GM23248 (cell line): ENCODE results near the gene UVRAG. TPM values are rescaled to one million over a fixed set of nuclear protein-coding genes. Genes with fewer than 3 reads are reported as not detected.

Experiments used
- DNase-seq: peaks from one replicate; pipeline ENCODE4 v3.0.0-alpha.2; 2015
- H2AFZ ChIP-seq: fragments of 200-600 bp; sonication (generic); 2 replicates; pipeline ENCODE4 v1.6.1; 2016; ENCODE audit warnings: antibody characterized with exemption
- H3F3A ChIP-seq: fragments of 200-600 bp; sonication (generic); 2 replicates; pipeline ENCODE4 v1.6.1; 2016; ENCODE audit warnings: mild to moderate bottlenecking, antibody characterized with exemption, mixed run types; ENCODE audit not compliant: insufficient read depth
- H3K27ac ChIP-seq: fragments of 200-600 bp; sonication (generic); 2 replicates; pipeline ENCODE4 v1.5.1; 2016; ENCODE audit warnings: mild to moderate bottlenecking
- H3K27me3 ChIP-seq: fragments of 200-600 bp; sonication (generic); replicated peaks from 2 replicates; pipeline ENCODE4 v1.6.1; 2016; ENCODE audit warnings: mild to moderate bottlenecking; ENCODE audit not compliant: insufficient read depth
- H3K36me3 ChIP-seq: fragments of 200-600 bp; sonication (generic); 2 replicates; pipeline ENCODE4 v1.6.1; 2016; ENCODE audit warnings: low read depth, mild to moderate bottlenecking
- H3K4me1 ChIP-seq: fragments of 200-600 bp; sonication (generic); 2 replicates; pipeline ENCODE4 v1.6.1; 2016; ENCODE audit warnings: mild to moderate bottlenecking; ENCODE audit not compliant: insufficient read depth
- H3K4me2 ChIP-seq: fragments of 200-600 bp; sonication (generic); one replicate; pipeline ENCODE4 v1.6.1; 2016; ENCODE audit warnings: mild to moderate bottlenecking; ENCODE audit not compliant: unreplicated experiment
- H3K4me3 ChIP-seq: fragments of 200-600 bp; sonication (generic); 2 replicates; pipeline ENCODE4 v1.5.1; 2016; ENCODE audit warnings: mild to moderate bottlenecking
- H3K79me2 ChIP-seq: fragments of 200-600 bp; sonication (generic); 2 replicates; pipeline ENCODE4 v1.6.1; 2016; ENCODE audit warnings: mild to moderate bottlenecking; ENCODE audit not compliant: insufficient read depth
- H3K9ac ChIP-seq: fragments of 200-600 bp; sonication (generic); 2 replicates; pipeline ENCODE4 v1.6.1; 2016; ENCODE audit warnings: mild to moderate bottlenecking
- H3K9me2 ChIP-seq: fragments of 200-600 bp; sonication (generic); 2 replicates; pipeline ENCODE4 v1.6.1; 2016; ENCODE audit warnings: mixed run types, mild to moderate bottlenecking, moderate library complexity; ENCODE audit not compliant: insufficient read depth
- H3K9me3 ChIP-seq: fragments of 200-600 bp; sonication (generic); one replicate; pipeline ENCODE4 v1.6.1; 2017; ENCODE audit warnings: low read depth
- H4K20me1 ChIP-seq: fragments of 200-600 bp; sonication (generic); 2 replicates; pipeline ENCODE4 v1.6.0; 2016; ENCODE audit not compliant: insufficient read depth
- EZH2 ChIP-seq: fragments of 200-600 bp; sonication (generic); IDR thresholded peaks from 2 replicates; pipeline ENCODE4 v1.6.1; 2018; ENCODE audit warnings: antibody characterized with exemption, mild to moderate bottlenecking; ENCODE audit not compliant: insufficient read depth, poor library complexity, severe bottlenecking
- EZH2phosphoT487 ChIP-seq: fragments of 200-600 bp; sonication (generic); IDR thresholded peaks from 2 replicates; pipeline ENCODE4 v1.6.1; 2018; ENCODE audit warnings: antibody characterized with exemption, moderate library complexity, mild to moderate bottlenecking, low read depth; ENCODE audit not compliant: insufficient read depth
- WGBS, 2 experiments: methylation state at CpG; one replicate each; pipeline ENCODE4 v1.1.6; 2015 to 2017; ENCODE audit warnings: low lambda C conversion rate in 2 of 2, low coverage in 1 of 2; ENCODE audit errors: missing lambda C conversion rate in 2 of 2; 5-methylcytosine and 5-hydroxymethylcytosine counted together
- in situ Hi-C: fragments of 300-500 bp; cut with MboI; formaldehyde crosslinking; loops from 2 replicates; pipeline ENCODE4 v1.15.0; 2020
- polyA plus RNA-seq: library from polyadenylated mRNA; unstranded; fragments of >200 nt; fragmentation: Nextera tagmentation; extraction: Ambion mirVana; gene quantifications from 2 replicates; pipeline ENCODE4 v1.2.1, GENCODE V29; 2016
- total RNA-seq: library from RNA; depleted of rRNA; stranded (reverse); fragments of >200 nt; shearing (Covaris generic); gene quantifications from 2 replicates; pipeline ENCODE4 v1.2.3, GENCODE V29; 2014

Gene UVRAG
- total and polyA plus RNA-seq, 2 experiments from 2014 or later, result 9.9 to 11.0 TPM

DNA sequence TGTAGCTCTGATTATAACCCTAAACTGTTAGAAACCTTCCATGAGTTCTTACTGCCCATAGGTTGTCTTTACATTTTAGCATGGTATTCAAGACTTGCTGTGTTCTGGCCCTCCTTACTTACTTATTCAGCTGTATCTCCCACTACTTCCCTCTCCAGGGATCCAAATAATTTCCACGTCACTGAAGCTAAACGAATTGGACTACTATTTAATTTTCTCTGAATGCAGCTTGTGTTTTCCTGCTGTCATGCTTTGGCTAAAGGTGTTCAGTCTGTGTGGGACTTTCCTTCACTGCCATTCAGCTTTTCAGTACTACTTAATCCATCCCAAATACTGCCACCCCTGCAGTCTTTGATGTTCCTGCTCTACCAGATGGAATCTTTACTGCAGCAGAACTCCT is 88.3 kb downstream of the UVRAG start:
- Histone ChIP-seq H3F3A (no peaks in the 10 kb centered on the region), H2AFZ (no peak overlapping the region), H4K20me1 (no peaks in the 10 kb centered on the region; the same call in 1 of the 2 replicates), H3K9ac (no peak overlapping the region), H3K4me1 (no peaks in the 10 kb centered on the region), H3K27ac (no peak overlapping the region), H3K4me3 (no peak overlapping the region), H3K36me3 (no peaks in the 10 kb centered on the region), H3K9me3 (no peaks in the 10 kb centered on the region), H3K9me2 (no peaks in the 10 kb centered on the region), H3K4me2 (no peak overlapping the region), H3K27me3 (no peaks in the 10 kb centered on the region), H3K79me2 (peaks cover 29% of the 10 kb centered on the region; the same call in 1 of the 2 replicates)
- no peak for DNase-seq
- no peak for TF ChIP-seq EZH2
- WGBS, 2 experiments, result 51 to 59% methylated on average over 2 of the region's 2 CpGs
- in situ Hi-C loops, result loop anchor here (10.0 kb wide), 1 partner anchor 242 kb away; no protein-coding TSS in a partner anchor

- H3K27ac ChIP-seq, result no peak overlapping the region
- no peak overlapping the region for H2AFZ ChIP-seq
- H3F3A ChIP-seq, result no peaks in the 10 kb centered on the region
- no peaks in the 10 kb centered on the region for H3K36me3 ChIP-seq
- no peaks in the 10 kb centered on the region for H3K4me1 ChIP-seq
- H4K20me1 ChIP-seq, result no peaks in the 10 kb centered on the region; the same call in none of the 2 replicates
- no peak overlapping the region for H3K4me3 ChIP-seq
- H3K9ac ChIP-seq, result no peak overlapping the region
- H3K9me2 ChIP-seq, result no peaks in the 10 kb centered on the region
- TF ChIP-seq EZH2 (no peak), EZH2phosphoT487 (no peak)
- no peak for DNase-seq
- no peaks in the 10 kb centered on the region for H3K27me3 ChIP-seq
- H3K79me2 ChIP-seq, result peaks cover 48% of the 10 kb centered on the region; the same call in 1 of the 2 replicates
- H3K9me3 ChIP-seq, result no peaks in the 10 kb centered on the region
- no peak overlapping the region for H3K4me2 ChIP-seq
- in situ Hi-C loops, result loop anchor here (10.0 kb wide), 1 partner anchor 239 kb away; no protein-coding TSS in a partner anchor
These were observed 90.4 kb downstream of the UVRAG start for GRCh38 chr11:75905434-75905833.

- H3K9ac ChIP-seq, result no peak overlapping the region
- no peaks in the 10 kb centered on the region; the same call in none of the 2 replicates for H4K20me1 ChIP-seq
- in situ Hi-C loops, result loop anchor here (10.0 kb wide), 1 partner anchor 237 kb away; no protein-coding TSS in a partner anchor
- no peaks in the 10 kb centered on the region for H3K27me3 ChIP-seq
- no peak overlapping the region for H3K4me3 ChIP-seq
- no peaks in the 10 kb centered on the region for H3F3A ChIP-seq
- no peaks in the 10 kb centered on the region for H3K9me3 ChIP-seq
- peaks cover 5% of the 10 kb centered on the region; the same call in 1 of the 2 replicates for H3K36me3 ChIP-seq
- DNase-seq, result no peak
- no peak overlapping the region for H2AFZ ChIP-seq
- H3K9me2 ChIP-seq, result no peaks in the 10 kb centered on the region
- peaks cover 49% of the 10 kb centered on the region; the same call in 1 of the 2 replicates for H3K79me2 ChIP-seq
- H3K4me1 ChIP-seq, result peaks cover 10% of the 10 kb centered on the region
- H3K27ac ChIP-seq, result no peak overlapping the region
- WGBS, 2 experiments, result 97 to 98% methylated on average over 3 of the region's 3 CpGs
- no peak overlapping the region for H3K4me2 ChIP-seq
- TF ChIP-seq EZH2phosphoT487 (no peak), EZH2 (no peak)
These were observed 93.0 kb downstream of the UVRAG start for GRCh38 chr11:75907906-75908527.

- TF ChIP-seq EZH2 (no peak), EZH2phosphoT487 (no peak)
- no peaks in the 10 kb centered on the region for H3K27me3 ChIP-seq
- no peak for DNase-seq
- H3K27ac ChIP-seq, result no peak overlapping the region
- H3K36me3 ChIP-seq, result peaks cover 5% of the 10 kb centered on the region; the same call in 1 of the 2 replicates
- H3K9me2 ChIP-seq, result no peaks in the 10 kb centered on the region
- WGBS, 2 experiments, result 98 to 99% methylated on average over 3 of the region's 3 CpGs
- H3K4me3 ChIP-seq, result no peak overlapping the region
- H2AFZ ChIP-seq, result no peak overlapping the region
- in situ Hi-C loops, result no loop called here
- H3F3A ChIP-seq, result no peaks in the 10 kb centered on the region
- H4K20me1 ChIP-seq, result no peaks in the 10 kb centered on the region; the same call in none of the 2 replicates
- H3K4me1 ChIP-seq, result peaks cover 10% of the 10 kb centered on the region
- no peak overlapping the region for H3K4me2 ChIP-seq
- peaks cover 42% of the 10 kb centered on the region; the same call in 1 of the 2 replicates for H3K79me2 ChIP-seq
- H3K9me3 ChIP-seq, result no peaks in the 10 kb centered on the region
- H3K9ac ChIP-seq, result no peak overlapping the region
These were observed 95.6 kb downstream of the UVRAG start for GRCh38 chr11:75910426-75911145.
